H1 (cell line): ENCODE data around the gene DEAF1. TPM values are rescaled to one million over a fixed set of nuclear protein-coding genes. Genes with fewer than 3 reads are reported as not detected.
A peak's percentile ranks its signal among the peaks of the same experiment; 100 is the strongest.

Experiments
- ATF2 ChIP-seq: IDR thresholded peaks from 2 replicates; pipeline ENCODE4 v1.6.1; 2012; ENCODE audit warnings: low read length, inconsistent platforms
- ATF3 ChIP-seq: IDR thresholded peaks from 2 replicates; pipeline ENCODE4 v1.6.1; 2011; ENCODE audit warnings: low read depth, mild to moderate bottlenecking, low read length; ENCODE audit not compliant: insufficient read depth
- BCL11A ChIP-seq, 2 experiments: IDR thresholded peaks; one replicate each; pipeline ENCODE4 v1.6.1; 2011; ENCODE audit warnings: low read depth in 2 of 2, low read length in 2 of 2, mild to moderate bottlenecking in 2 of 2
- BRCA1 ChIP-seq: IDR thresholded peaks from 2 replicates; pipeline ENCODE4 v1.6.1; 2012; ENCODE audit warnings: low read depth, low read length, improper control_type of control experiment
- CBX8 ChIP-seq: fragments of 300-800, 300-1000 bp; sonication (generic); IDR thresholded peaks from 2 replicates; pipeline ENCODE4 v1.7.1; 2016; ENCODE audit warnings: low read depth, low read length, borderline replicate concordance
- CHD1 ChIP-seq: IDR thresholded peaks from 2 replicates; pipeline ENCODE4 v1.6.1; 2012; ENCODE audit warnings: low read depth, low read length, improper control_type of control experiment
- CHD2 ChIP-seq: IDR thresholded peaks from 2 replicates; pipeline ENCODE4 v1.6.1; 2012; ENCODE audit warnings: low read length, improper control_type of control experiment
- CREB1 ChIP-seq: IDR thresholded peaks from 2 replicates; pipeline ENCODE4 v1.6.1; 2012; ENCODE audit warnings: inconsistent platforms
- GABPA ChIP-seq: IDR thresholded peaks from 2 replicates; pipeline ENCODE4 v1.6.1; 2011; ENCODE audit warnings: mild to moderate bottlenecking, low read length, moderate library complexity, borderline replicate concordance; ENCODE audit not compliant: insufficient read depth
- HDAC2 ChIP-seq, 2 experiments: fragments of 300-600 bp in 1 of 2; sonication (generic) in 1 of 2; IDR thresholded peaks; 2 replicates each; pipeline ENCODE4 v1.6.1; 2011 to 2012; ENCODE audit warnings: low read depth in 2 of 2, low read length in 2 of 2, mild to moderate bottlenecking in 2 of 2, moderate library complexity in 2 of 2, borderline replicate concordance in 1 of 2, inconsistent platforms in 1 of 2
- KDM1A ChIP-seq: fragments of 200-600, 300-600 bp; sonication (generic); IDR thresholded peaks from 2 replicates; pipeline ENCODE4 v1.7.1; 2016; ENCODE audit warnings: mild to moderate bottlenecking, low read length, borderline replicate concordance
- POLR2A ChIP-seq, 2 experiments: IDR thresholded peaks; 1 replicate in 1 of 2; 2 replicates in 1 of 2; pipeline ENCODE4 v1.6.1; 2011; ENCODE audit warnings: low read depth in 2 of 2, low read length in 2 of 2, mild to moderate bottlenecking in 2 of 2; ENCODE audit errors: control extremely low read depth in 1 of 2
- POU5F1 ChIP-seq: IDR thresholded peaks from 2 replicates; pipeline ENCODE4 v1.6.1; 2011; ENCODE audit warnings: low read depth, mild to moderate bottlenecking, low read length, moderate library complexity
- RAD21 ChIP-seq, 2 experiments: IDR thresholded peaks in 1 of 2; conservative IDR thresholded peaks in 1 of 2; 2 replicates each; pipeline ENCODE4 v1.6.1; 2011; ENCODE audit warnings: low read depth in 2 of 2, low read length in 2 of 2, improper control_type of control experiment in 1 of 2, inconsistent platforms in 1 of 2, mild to moderate bottlenecking in 1 of 2, moderate library complexity in 1 of 2
- RBBP5 ChIP-seq: IDR thresholded peaks from 2 replicates; pipeline ENCODE4 v1.7.1; 2012; ENCODE audit warnings: low read depth, mild to moderate bottlenecking, inconsistent platforms, low read length, moderate library complexity, borderline replicate concordance
- SIX5 ChIP-seq: IDR thresholded peaks from 2 replicates; pipeline ENCODE4 v1.6.1; 2011; ENCODE audit warnings: mild to moderate bottlenecking, low read depth, low read length
- SP4 ChIP-seq: IDR thresholded peaks from 2 replicates; pipeline ENCODE4 v1.6.1; 2012; ENCODE audit warnings: low read length, inconsistent platforms
- SRF ChIP-seq: IDR thresholded peaks from 2 replicates; pipeline ENCODE4 v1.6.1; 2011; ENCODE audit warnings: mild to moderate bottlenecking, low read depth, low read length, moderate library complexity
- SUZ12 ChIP-seq: fragments of 200-600 bp; sonication (generic); IDR thresholded peaks from 2 replicates; pipeline ENCODE4 v1.6.1; 2012; ENCODE audit warnings: mild to moderate bottlenecking, inconsistent platforms, low read length, moderate library complexity, mixed read lengths
- TAF1 ChIP-seq: IDR thresholded peaks from 2 replicates; pipeline ENCODE4 v1.6.1; 2011; ENCODE audit warnings: mild to moderate bottlenecking, low read depth, low read length
- TCF12 ChIP-seq: IDR thresholded peaks from 2 replicates; pipeline ENCODE4 v1.6.1; 2011; ENCODE audit warnings: low read depth, mild to moderate bottlenecking, low read length
- ZNF274 ChIP-seq: IDR thresholded peaks from 2 replicates; pipeline ENCODE4 v1.7.0; 2012; ENCODE audit warnings: low read length, borderline replicate concordance; ENCODE audit errors: extremely low read depth
- polyA plus RNA-seq, 7 experiments: library from polyadenylated mRNA; depleted of rRNA in 3 of 7; stranded (reverse) in 5 of 7; unstranded in 2 of 7; fragments of >200 nt in 5 of 7; fragments of 200-250 nt in 2 of 7; gene quantifications; 1 replicate in 5 of 7; 2 replicates in 1 of 7; 4 replicates in 1 of 7; pipeline versions ENCODE4 v1.2.1 to v1.2.3, GENCODE V29; 2011 to 2013; ENCODE audit warnings: missing spikeins in 2 of 7, mixed read lengths in 2 of 7
- total RNA-seq: library from RNA; stranded (reverse); fragmentation: NEBNext Ultra II Directional; extraction: Animal tissue kit (Norgen Biotek cat#: 25700); gene quantifications from 2 replicates; pipeline ENCODE4 v1.2.1, GENCODE V29; 2021

Gene DEAF1
- total and polyA plus RNA-seq, 2 of the 8 experiments (the other 6 are each of a cell fraction or from before 2014, with no cell fraction given) = 47.3 to 58.4 TPM

GRCh38 chr11:615504-616319 lies 79.3 kb downstream of the DEAF1 start, which contains the start of gene IRF7 (continued):
- peak; percentile 44 for TF ChIP-seq GABPA
- TF ChIP-seq ATF3 = no peak
- TF ChIP-seq BRCA1 = no peak
- no peak for TF ChIP-seq SIX5
- TF ChIP-seq POLR2A (IDR thresholded peaks at IDR 0.05; ENCODE audit: control extremely low read depth in 1 of 2, low read depth in 2 of 2, low read length in 2 of 2) = peak in 1 of 2 experiments; percentile 67; a peak in 2 of 3 replicates
- TF ChIP-seq CHD2 = no peak
- TF ChIP-seq RBBP5 = no peak; the same call in 1 of the 2 replicates
- TF ChIP-seq ZNF274 = no peak
- TF ChIP-seq CREB1 = peak; percentile 78; the same call in 1 of the 2 replicates
- TF ChIP-seq TAF1 = no peak; the same call in 1 of the 2 replicates
- 0 out of 4 replicates have a peak, but pooled peaks of 1 of the 2 experiments have one; percentile 21 for TF ChIP-seq HDAC2 (IDR thresholded peaks at IDR 0.05; ENCODE audit: borderline replicate concordance in 1 of 2, low read depth in 2 of 2, low read length in 2 of 2)
- TF ChIP-seq ATF2 = no peak
- TF ChIP-seq KDM1A = no peak
- no peak for TF ChIP-seq CHD1
- no peak for TF ChIP-seq POU5F1
- TF ChIP-seq TCF12 = no peak
- no peak for TF ChIP-seq SUZ12
- no peak for TF ChIP-seq CBX8
- TF ChIP-seq BCL11A (IDR thresholded peaks at IDR 0.05; ENCODE audit: low read depth in 2 of 2, low read length in 2 of 2) = no peak
- peak; percentile 44; the same call in 1 of the 2 replicates for TF ChIP-seq SP4
- TF ChIP-seq SRF = no peak
- no peak for TF ChIP-seq RAD21 (IDR thresholded peaks at IDR 0.05 in 1 of 2, conservative IDR thresholded peaks at IDR 0.05 in 1 of 2; ENCODE audit: low read depth in 2 of 2, low read length in 2 of 2)
